Smooth muscle cell (in vitro differentiated cells): Measurements from ENCODE around the gene TRIM44. TPM values are rescaled to one million over a fixed set of nuclear protein-coding genes. Genes with fewer than 3 reads are reported as not detected.

Source experiments
- DNase-seq: peaks from one replicate; lab custom pipeline; 2025; ENCODE audit not compliant: unreplicated experiment; lab: John Stamatoyannopoulos, UW
- H2AFZ ChIP-seq: fragments of 200-600 bp; sonication (generic); 2 replicates; pipeline ENCODE4 v1.6.0; 2016; ENCODE audit warnings: antibody characterized with exemption, low read depth, mild to moderate bottlenecking
- H3F3A ChIP-seq: fragments of 200-600 bp; sonication (generic); 2 replicates; pipeline ENCODE4 v1.6.0; 2017; ENCODE audit warnings: antibody characterized with exemption, low read depth
- H3K27ac ChIP-seq: fragments of 200-600 bp; sonication (generic); 2 replicates; pipeline ENCODE4 v1.5.1; 2016; ENCODE audit warnings: low read depth, mild to moderate bottlenecking
- H3K27me3 ChIP-seq: fragments of 200-600 bp; sonication (generic); 2 replicates; pipeline ENCODE4 v1.6.1; 2016; ENCODE audit warnings: low read depth, mild to moderate bottlenecking
- H3K36me3 ChIP-seq: fragments of 200-600 bp; sonication (generic); 2 replicates; pipeline ENCODE4 v1.5.1; 2016; ENCODE audit warnings: low read depth
- H3K4me1 ChIP-seq: fragments of 200-600 bp; sonication (generic); 2 replicates; pipeline ENCODE4 v1.5.1; 2016; ENCODE audit warnings: low read depth
- H3K4me2 ChIP-seq: fragments of 200-600 bp; sonication (generic); 2 replicates; pipeline ENCODE4 v1.6.0; 2016; ENCODE audit warnings: mild to moderate bottlenecking
- H3K4me3 ChIP-seq: fragments of 200-600 bp; sonication (generic); 2 replicates; pipeline ENCODE4 v1.5.1; 2016; ENCODE audit warnings: mild to moderate bottlenecking
- H3K79me2 ChIP-seq: fragments of 200-600 bp; sonication (generic); 2 replicates; pipeline ENCODE4 v1.6.0; 2016; ENCODE audit warnings: low read depth, mild to moderate bottlenecking
- H3K9ac ChIP-seq: fragments of 200-600 bp; sonication (generic); 2 replicates; pipeline ENCODE4 v1.6.0; 2016; ENCODE audit warnings: low read depth
- H3K9me3 ChIP-seq: fragments of 200-600 bp; sonication (generic); replicated peaks from 2 replicates; pipeline ENCODE4 v1.5.1; 2016; ENCODE audit warnings: low read depth
- H4K20me1 ChIP-seq: fragments of 200-600 bp; sonication (generic); 2 replicates; pipeline ENCODE4 v1.6.0; 2016; ENCODE audit warnings: low read depth
- CTCF ChIP-seq: fragments of 200-600 bp; sonication (generic); IDR thresholded peaks from 2 replicates; pipeline ENCODE4 v1.5.1; 2017; ENCODE audit warnings: borderline replicate concordance, mild to moderate bottlenecking, antibody characterized with exemption; ENCODE audit not compliant: insufficient read depth, poor library complexity, severe bottlenecking
- WGBS: methylation state at CpG from one replicate; pipeline ENCODE4 v1.1.7; 2016; ENCODE audit warnings: low lambda C conversion rate; 5-methylcytosine and 5-hydroxymethylcytosine counted together
- polyA plus RNA-seq: library from polyadenylated mRNA; unstranded; fragments of >200 nt; fragmentation: Nextera tagmentation; extraction: Ambion mirVana; gene quantifications from 2 replicates; pipeline ENCODE4 v1.2.1, GENCODE V29; 2016
- total RNA-seq: library from RNA; depleted of rRNA; stranded (reverse); fragments of >200 nt; gene quantifications from 2 replicates; pipeline ENCODE4 v1.2.3, GENCODE V29; 2014

TRIM44 gene
- total and polyA plus RNA-seq, 2 experiments from 2014 or later = 20.9 to 32.9 TPM

GRCh38 chr11:35864131-35864530, 201.6 kb downstream of the TRIM44 start:
- Histone ChIP-seq H3F3A (no peaks in the 10 kb centered on the region), H3K9ac (no peak overlapping the region), H3K4me1 (no peaks in the 10 kb centered on the region), H3K27me3 (no peaks in the 10 kb centered on the region), H3K4me3 (no peak overlapping the region), H3K9me3 (peaks cover 9% of the 10 kb centered on the region), H3K4me2 (no peak overlapping the region), H2AFZ (no peak overlapping the region), H3K79me2 (no peaks in the 10 kb centered on the region), H3K36me3 (no peaks in the 10 kb centered on the region), H3K27ac (no peak overlapping the region), H4K20me1 (no peaks in the 10 kb centered on the region)
- WGBS = 97% methylated on average over 2 of the region's 2 CpGs
- TF ChIP-seq CTCF = no peak
- no peak for DNase-seq

GRCh38 chr11:35866601-35867000, 204.0 kb downstream of the TRIM44 start:
- H3F3A ChIP-seq = no peaks in the 10 kb centered on the region
- no peaks in the 10 kb centered on the region for H3K36me3 ChIP-seq
- H3K4me1 ChIP-seq = no peaks in the 10 kb centered on the region
- H3K9ac ChIP-seq = no peak overlapping the region
- H3K4me3 ChIP-seq = no peak overlapping the region
- peaks cover 9% of the 10 kb centered on the region for H3K9me3 ChIP-seq
- H3K27me3 ChIP-seq = no peaks in the 10 kb centered on the region
- no peak for DNase-seq
- TF ChIP-seq CTCF = no peak
- H2AFZ ChIP-seq = no peak overlapping the region
- 90% methylated on average over 1 of the region's 1 CpG for WGBS
- no peaks in the 10 kb centered on the region for H4K20me1 ChIP-seq
- no peak overlapping the region for H3K27ac ChIP-seq
- no peaks in the 10 kb centered on the region for H3K79me2 ChIP-seq
- H3K4me2 ChIP-seq = no peak overlapping the region

Other genes with a start within 250 kb of the TRIM44 start
- 0.18 and 3.6 TPM in 2 replicates for gene SLC1A2, start 243.2 kb upstream of the TRIM44 start, total RNA-seq
- gene SLC1A2, start 243.2 kb upstream of the TRIM44 start, polyA plus RNA-seq = 0.07 TPM in 1 of 2 replicates, not detected in the other
- 87.7 and 92.7 TPM in 2 replicates for gene PAMR1, start 137.2 kb upstream of the TRIM44 start, total RNA-seq
- 93.2 and 128 TPM in 2 replicates for gene PAMR1, start 137.2 kb upstream of the TRIM44 start, polyA plus RNA-seq
- 28.3 and 32.7 TPM in 2 replicates for gene FJX1, start 44.3 kb upstream of the TRIM44 start, total RNA-seq
- gene FJX1, start 44.3 kb upstream of the TRIM44 start, polyA plus RNA-seq = 41.2 and 44.5 TPM in 2 replicates